HepG2 (cell line): ENCODE data around the gene CXXC5. TPM values are rescaled to one million over a fixed set of nuclear protein-coding genes. Genes with fewer than 3 reads are reported as not detected.

Experiments used
- ATAC-seq: fragments of 200-7000 bp; cut with Tn5 transposase; 3 replicates; pipeline ENCODE4 v1.9.1; 2020; ENCODE audit warnings: mild to moderate bottlenecking, moderate library complexity
- BruUV-seq: library from RNA; stranded (reverse); fragments of 400-500 nt; replicated peaks from 2 replicates; lab custom pipeline; 2021; lab: Mats Ljungman, UMichigan
- CTCF ChIA-PET: fragments of 300-600 bp; formaldehyde crosslinking; extraction: SDS; loops from one replicate; lab custom pipeline; 2021; ENCODE audit warnings: low total read pairs, inconsistent platforms, low intra/inter-chr PET ratio; lab: Yijun Ruan, JAX
- POLR2A ChIA-PET: fragments of 350-600 bp; sonication (Branson Sonifier 250); formaldehyde crosslinking; loops from one replicate; lab custom pipeline; 2020; ENCODE audit warnings: antibody characterized with exemption, inconsistent platforms; lab: Yijun Ruan, JAX
- DNase-seq: peaks from one replicate; pipeline ENCODE4 v3.0.0-alpha.2; 2015; ENCODE audit warnings: low spot score
- FAIRE-seq: peaks from 3 replicates; lab custom pipeline; 2011; peaks lifted over from hg19 to GRCh38; lab: Jason Lieb, UNC
- H2AFZ ChIP-seq: one replicate; pipeline ENCODE4 v1.6.1; 2011; ENCODE audit warnings: low read length, inconsistent platforms
- H3K27ac ChIP-seq: fragments of 300-600 bp; 3 replicates; pipeline ENCODE4 v1.8.0; 2011; ENCODE audit warnings: mixed run types, mild to moderate bottlenecking, mixed read lengths, low read length, inconsistent platforms; ENCODE audit not compliant: insufficient read depth; ENCODE audit errors: extremely low read length
- H3K27me3 ChIP-seq, 2 experiments: fragments of 200-600 bp in 1 of 2; 2 replicates in 1 of 2; 3 replicates in 1 of 2; pipeline versions ENCODE4 v1.6.0 to v1.8.0; 2011; ENCODE audit warnings: low read length in 2 of 2, mild to moderate bottlenecking in 2 of 2, moderate library complexity in 2 of 2, inconsistent platforms in 1 of 2; ENCODE audit not compliant: insufficient read depth in 2 of 2, control insufficient read depth in 1 of 2
- H3K36me3 ChIP-seq, 2 experiments: fragments of 200-600 bp in 1 of 2; replicated peaks in 1 of 2; 2 replicates in 1 of 2; 3 replicates in 1 of 2; pipeline versions ENCODE4 v1.5.1 to v1.8.0; 2011; ENCODE audit warnings: low read length in 2 of 2, inconsistent platforms in 1 of 2; ENCODE audit not compliant: insufficient read depth in 2 of 2, control insufficient read depth in 1 of 2
- H3K4me1 ChIP-seq: 2 replicates; pipeline ENCODE4 v1.5.1; 2012; ENCODE audit warnings: low read length, inconsistent platforms; ENCODE audit not compliant: insufficient read depth
- H3K4me2 ChIP-seq: 2 replicates; pipeline ENCODE4 v1.6.0; 2011; ENCODE audit warnings: low read depth, low read length, inconsistent platforms
- H3K4me3 ChIP-seq, 3 experiments: fragments of 200-600 bp in 1 of 3; sonication (generic), shearing (Covaris generic) in 1 of 3; replicated peaks in 1 of 3; 2 replicates each; pipeline ENCODE4 v1.5.1; 2011 to 2016; ENCODE audit warnings: low read length in 3 of 3, inconsistent platforms in 2 of 3, low read depth in 2 of 3, mild to moderate bottlenecking in 2 of 3, control low read depth in 1 of 3, mixed read lengths in 1 of 3; ENCODE audit not compliant: insufficient read depth in 1 of 3
- H3K79me2 ChIP-seq: one replicate; pipeline ENCODE4 v1.6.1; 2011; ENCODE audit warnings: low read length, inconsistent platforms; ENCODE audit not compliant: insufficient read depth
- H3K9ac ChIP-seq: 2 replicates; pipeline ENCODE4 v1.6.0; 2011; ENCODE audit warnings: mild to moderate bottlenecking, low read depth, low read length, inconsistent platforms; ENCODE audit not compliant: insufficient read depth
- H3K9me3 ChIP-seq: 2 replicates; pipeline ENCODE4 v1.5.1; 2012; ENCODE audit warnings: mild to moderate bottlenecking, low read length
- H4K20me1 ChIP-seq: 2 replicates; pipeline ENCODE4 v1.6.0; 2011; ENCODE audit warnings: inconsistent platforms, mild to moderate bottlenecking, low read length, moderate library complexity; ENCODE audit not compliant: insufficient read depth
- ARID4A ChIP-seq: sonication (generic); formaldehyde crosslinking; IDR thresholded peaks from 2 replicates; pipeline ENCODE4 v1.5.0; 2020; ENCODE audit warnings: mild to moderate bottlenecking, missing genetic modification reagents, borderline replicate concordance
- CHD4 ChIP-seq: fragments of 200-600 bp; sonication (generic); IDR thresholded peaks from 2 replicates; pipeline ENCODE4 v1.7.0; 2017; ENCODE audit warnings: mild to moderate bottlenecking, low read length, borderline replicate concordance
- ETV6 ChIP-seq: sonication (generic); formaldehyde crosslinking; conservative IDR thresholded peaks from 2 replicates; pipeline ENCODE4 v1.4.0; 2020; ENCODE audit warnings: missing genetic modification reagents
- GATAD2A ChIP-seq: IDR thresholded peaks from 2 replicates; pipeline ENCODE4 v1.6.1; 2016
- HNF4A ChIP-seq: sonication (generic); formaldehyde crosslinking; IDR thresholded peaks from 2 replicates; pipeline ENCODE4 v1.4.0; 2020; ENCODE audit warnings: missing genetic modification reagents
- KLF11 ChIP-seq: IDR thresholded peaks from 2 replicates; pipeline ENCODE4 v1.6.1; 2016; ENCODE audit warnings: missing compliant biosample characterization
- NFRKB ChIP-seq: fragments of 450-650 bp; IDR thresholded peaks from 2 replicates; pipeline ENCODE4 v1.6.1; 2017
- PHF21A ChIP-seq: sonication (generic); formaldehyde crosslinking; IDR thresholded peaks from 2 replicates; pipeline ENCODE4 v1.5.0; 2020; ENCODE audit warnings: mild to moderate bottlenecking, missing genetic modification reagents
- POLR2AphosphoS5 ChIP-seq: IDR thresholded peaks from 2 replicates; pipeline ENCODE4 v1.6.1; 2012; ENCODE audit warnings: low read depth, low read length
- RARA ChIP-seq: IDR thresholded peaks from 2 replicates; pipeline ENCODE4 v1.6.1; 2016; ENCODE audit warnings: missing genetic modification reagents, missing compliant biosample characterization
- RBM22 ChIP-seq: fragments of 200-400 bp; formaldehyde crosslinking; optimal IDR thresholded peaks from 2 replicates; pipeline ENCODE3; 2017; ENCODE audit warnings: mild to moderate bottlenecking, low read length, moderate library complexity
- SIX1 ChIP-seq: sonication (generic); formaldehyde crosslinking; IDR thresholded peaks from 2 replicates; pipeline ENCODE4 v1.4.0; 2020; ENCODE audit warnings: missing genetic modification reagents, borderline replicate concordance
- ZNF121 ChIP-seq: sonication (generic); formaldehyde crosslinking; IDR thresholded peaks from 2 replicates; pipeline ENCODE4 v1.5.0; 2020; ENCODE audit warnings: mild to moderate bottlenecking, missing genetic modification reagents
- ZNF264 ChIP-seq: sonication (generic); formaldehyde crosslinking; IDR thresholded peaks from 2 replicates; pipeline ENCODE4 v1.4.0; 2020; ENCODE audit warnings: missing genetic modification reagents
- ZNF282 ChIP-seq: fragments of 450-650 bp; IDR thresholded peaks from 2 replicates; pipeline ENCODE4 v1.6.1; 2018; ENCODE audit not compliant: partially characterized antibody
- ZNF605 ChIP-seq: sonication (generic); formaldehyde crosslinking; IDR thresholded peaks from 2 replicates; pipeline ENCODE4 v1.8.0; 2022; ENCODE audit warnings: mild to moderate bottlenecking, missing genetic modification reagents
- ZNF652 ChIP-seq: IDR thresholded peaks from 2 replicates; pipeline ENCODE4 v1.6.1; 2016; ENCODE audit warnings: low read depth, borderline replicate concordance
- ZNF83 ChIP-seq: sonication (generic); formaldehyde crosslinking; IDR thresholded peaks from 2 replicates; pipeline ENCODE4 v1.4.0; 2020; ENCODE audit warnings: missing genetic modification reagents, mild to moderate bottlenecking, borderline replicate concordance
- ZSCAN29 ChIP-seq: sonication (generic); formaldehyde crosslinking; conservative IDR thresholded peaks from 2 replicates; pipeline ENCODE4 v1.4.0; 2020; ENCODE audit warnings: mild to moderate bottlenecking, missing genetic modification reagents
- WGBS: methylation state at CpG from one replicate; pipeline ENCODE4 v1.1.6; 2017; ENCODE audit warnings: low lambda C conversion rate; 5-methylcytosine and 5-hydroxymethylcytosine counted together
- in situ Hi-C: cut with HindIII; loops from 2 replicates; pipeline ENCODE4 v1.10.0; 2017; ENCODE audit warnings: low pct_unique_long_range_greater_than_20kb; ENCODE audit not compliant: extremely low pct_ligation_motif_present
- intact Hi-C: fragments of 100-400 bp; cut with micrococcal nuclease; formaldehyde crosslinking; loops from one replicate; pipeline ENCODE4 v1.10.0; 2022; ENCODE audit not compliant: unreplicated experiment
- polyA plus RNA-seq, 8 experiments: library from polyadenylated mRNA; depleted of rRNA in 3 of 8; stranded (reverse) in 7 of 8; unstranded in 1 of 8; fragments of >200 nt; fragmentation: Illumina TruSeq in 4 of 8; extraction: Trizol in 4 of 8; gene quantifications; 2 replicates each; pipeline versions ENCODE4 v1.2.1 to v1.2.3, GENCODE V29; 2011 to 2016; ENCODE audit warnings: low read depth in 4 of 8, missing spikeins in 1 of 8, mixed read lengths in 1 of 8; ENCODE audit not compliant: insufficient read depth in 1 of 8
- total RNA-seq, 5 experiments: library from RNA; depleted of rRNA; stranded (reverse); fragments of >200 nt; fragmentation: Illumina TruSeq; extraction: Trizol; gene quantifications; 2 replicates each; pipeline ENCODE4 v1.2.3, GENCODE V29; 2016; ENCODE audit warnings: low read depth in 1 of 5
- TF ChIP-seq, protein P1 (sequence below): IDR thresholded peaks from 2 replicates; pipeline ENCODE4 v1.4.0; 2020; ENCODE audit warnings: mild to moderate bottlenecking, missing genetic modification reagents

CXXC5 gene
- total and polyA plus RNA-seq, 2 of the 13 experiments (the other 11 are each of a cell fraction or from before 2014, with no cell fraction given) = 32.3 to 33.0 TPM

GRCh38 chr5:139687656-139688055 is 39.5 kb downstream of the CXXC5 start:
- no TSS peak for BruUV-seq
- CTCF ChIA-PET = no interaction called here
- Histone ChIP-seq H3K79me2 (no peaks in the 10 kb centered on the region), H3K9me3 (no peaks in the 10 kb centered on the region), H3K4me2 (no peak overlapping the region), H2AFZ (no peak overlapping the region), H3K27me3 (no peaks in the 10 kb centered on the region), H4K20me1 (no peaks in the 10 kb centered on the region), H3K27ac (no peak overlapping the region), H3K4me3 (no peak overlapping the region), H3K9ac (no peak overlapping the region), H3K4me1 (peaks cover 79% of the 10 kb centered on the region), H3K36me3 (peaks cover under 1 to 9% of the 10 kb centered on the region in 2 experiments; a peak in 4 of 5 replicates)
- DNase-seq (no peak), ATAC-seq (no peak), FAIRE-seq (no peak)
- intact Hi-C loops (no loop called here), in situ Hi-C loops (no loop called here)
- POLR2A ChIA-PET = interaction anchor here (0.6 to 1.6 kb wide), 7 partner anchors 13 to 55 kb away, joined by 3 to 13 read pairs (median 4); partner anchors contain the start of gene CXXC5
- WGBS = 72% methylated on average over 3 of the region's 6 CpGs
- no peak for TF ChIP-seq ZNF605 (CRISPR knock-in tag)
- no peak for TF ChIP-seq NFRKB
- peak; percentile 51; the same call in 1 of the 2 replicates for TF ChIP-seq HNF4A (CRISPR knock-in tag)
- no peak for TF ChIP-seq ZNF652 (CRISPR knock-in tag)
- TF ChIP-seq KLF11 = no peak
- no peak for TF ChIP-seq ZNF83 (CRISPR knock-in tag)
- peak; percentile 4 for TF ChIP-seq RBM22
- TF ChIP-seq GATAD2A = no peak
- TF ChIP-seq, protein P1, sequence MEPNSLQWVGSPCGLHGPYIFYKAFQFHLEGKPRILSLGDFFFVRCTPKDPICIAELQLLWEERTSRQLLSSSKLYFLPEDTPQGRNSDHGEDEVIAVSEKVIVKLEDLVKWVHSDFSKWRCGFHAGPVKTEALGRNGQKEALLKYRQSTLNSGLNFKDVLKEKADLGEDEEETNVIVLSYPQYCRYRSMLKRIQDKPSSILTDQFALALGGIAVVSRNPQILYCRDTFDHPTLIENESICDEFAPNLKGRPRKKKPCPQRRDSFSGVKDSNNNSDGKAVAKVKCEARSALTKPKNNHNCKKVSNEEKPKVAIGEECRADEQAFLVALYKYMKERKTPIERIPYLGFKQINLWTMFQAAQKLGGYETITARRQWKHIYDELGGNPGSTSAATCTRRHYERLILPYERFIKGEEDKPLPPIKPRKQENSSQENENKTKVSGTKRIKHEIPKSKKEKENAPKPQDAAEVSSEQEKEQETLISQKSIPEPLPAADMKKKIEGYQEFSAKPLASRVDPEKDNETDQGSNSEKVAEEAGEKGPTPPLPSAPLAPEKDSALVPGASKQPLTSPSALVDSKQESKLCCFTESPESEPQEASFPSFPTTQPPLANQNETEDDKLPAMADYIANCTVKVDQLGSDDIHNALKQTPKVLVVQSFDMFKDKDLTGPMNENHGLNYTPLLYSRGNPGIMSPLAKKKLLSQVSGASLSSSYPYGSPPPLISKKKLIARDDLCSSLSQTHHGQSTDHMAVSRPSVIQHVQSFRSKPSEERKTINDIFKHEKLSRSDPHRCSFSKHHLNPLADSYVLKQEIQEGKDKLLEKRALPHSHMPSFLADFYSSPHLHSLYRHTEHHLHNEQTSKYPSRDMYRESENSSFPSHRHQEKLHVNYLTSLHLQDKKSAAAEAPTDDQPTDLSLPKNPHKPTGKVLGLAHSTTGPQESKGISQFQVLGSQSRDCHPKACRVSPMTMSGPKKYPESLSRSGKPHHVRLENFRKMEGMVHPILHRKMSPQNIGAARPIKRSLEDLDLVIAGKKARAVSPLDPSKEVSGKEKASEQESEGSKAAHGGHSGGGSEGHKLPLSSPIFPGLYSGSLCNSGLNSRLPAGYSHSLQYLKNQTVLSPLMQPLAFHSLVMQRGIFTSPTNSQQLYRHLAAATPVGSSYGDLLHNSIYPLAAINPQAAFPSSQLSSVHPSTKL (CRISPR knock-in tag) = 0 out of 2 replicates have a peak, but pooled peaks have one; percentile 15
- TF ChIP-seq ZNF282 = no peak
- TF ChIP-seq RARA (CRISPR knock-in tag) = peak; percentile 50; the same call in 1 of the 2 replicates
- TF ChIP-seq ARID4A = 0 out of 2 replicates have a peak, but pooled peaks have one; percentile 3
- TF ChIP-seq PHF21A (CRISPR knock-in tag) = 0 out of 2 replicates have a peak, but pooled peaks have one; percentile 29
- no peak for TF ChIP-seq CHD4
- TF ChIP-seq POLR2AphosphoS5 = 0 out of 2 replicates have a peak, but pooled peaks have one; percentile 1
- 0 out of 2 replicates have a peak, but pooled peaks have one; percentile 15 for TF ChIP-seq ZNF121 (CRISPR knock-in tag)
- TF ChIP-seq ZNF264 (CRISPR knock-in tag) = peak; percentile 98
- TF ChIP-seq ETV6 (CRISPR knock-in tag) = no peak
- no peak for TF ChIP-seq SIX1 (CRISPR knock-in tag)
- no peak for TF ChIP-seq ZSCAN29 (CRISPR knock-in tag)
